A673 (cell line): Measurements from ENCODE around the gene FPR1. TPM values are rescaled to one million over a fixed set of nuclear protein-coding genes. Genes with fewer than 3 reads are reported as not detected.
A peak's percentile ranks its signal among the peaks of the same experiment; 100 is the strongest.
"Not testable (repeated sequence)": the region's sequence is repeated elsewhere in the genome, so short reads cannot be mapped to it uniquely, and the experiment has no call there.

ENCODE experiments used
- BruUV-seq: library from RNA; stranded (reverse); fragments of 400-500 nt; replicated peaks from 2 replicates; lab custom pipeline; 2021; lab: Mats Ljungman, UMichigan
- CTCF ChIA-PET: fragments of 300-600 bp; sonication (Branson Sonifier 250); formaldehyde crosslinking; loops from one replicate; lab custom pipeline; 2022; ENCODE audit warnings: antibody characterized with exemption; lab: Charles Lee
- POLR2A ChIA-PET: fragments of 300-600 bp; sonication (Branson Sonifier 250); formaldehyde crosslinking; loops from one replicate; lab custom pipeline; 2022; ENCODE audit warnings: antibody characterized with exemption; ENCODE audit not compliant: low non-redundant PET; lab: Charles Lee
- DNase-seq: peaks from one replicate; pipeline ENCODE4 v3.0.0-alpha.2; 2015; ENCODE audit warnings: low spot score
- H3K27ac ChIP-seq: fragments of 200-600 bp; sonication (generic); 2 replicates; pipeline ENCODE4 v1.5.1; 2016; ENCODE audit warnings: mixed run types, low read depth, mild to moderate bottlenecking, mixed read lengths, antibody characterized with exemption, low read length; ENCODE audit not compliant: poor library complexity, severe bottlenecking
- H3K27me3 ChIP-seq: fragments of 200-600 bp; sonication (generic); replicated peaks from 2 replicates; pipeline ENCODE4 v1.6.1; 2017; ENCODE audit warnings: mixed run types, low read depth, mild to moderate bottlenecking, mixed read lengths, antibody characterized with exemption, low read length; ENCODE audit not compliant: insufficient read depth, poor library complexity
- H3K36me3 ChIP-seq: fragments of 200-600 bp; sonication (generic); 2 replicates; pipeline ENCODE4 v1.6.1; 2016; ENCODE audit warnings: mixed run types, mild to moderate bottlenecking, mixed read lengths, antibody characterized with exemption, low read length; ENCODE audit not compliant: insufficient read depth, poor library complexity, severe bottlenecking
- H3K4me1 ChIP-seq: fragments of 200-600 bp; sonication (generic); 2 replicates; pipeline ENCODE4 v1.6.1; 2017; ENCODE audit warnings: mixed run types, mild to moderate bottlenecking, mixed read lengths, antibody characterized with exemption, low read length; ENCODE audit not compliant: insufficient read depth, poor library complexity, severe bottlenecking
- H3K4me3 ChIP-seq: fragments of 200-600 bp; sonication (generic); 2 replicates; pipeline ENCODE4 v1.5.1; 2016; ENCODE audit warnings: low read depth, mixed run types, mild to moderate bottlenecking, mixed read lengths, low read length; ENCODE audit not compliant: poor library complexity, severe bottlenecking
- H3K9me3 ChIP-seq: fragments of 200-600 bp; sonication (generic); 2 replicates; pipeline ENCODE4 v1.6.1; 2016; ENCODE audit warnings: mixed run types, low read depth, mild to moderate bottlenecking, mixed read lengths, antibody characterized with exemption, low read length; ENCODE audit not compliant: poor library complexity, severe bottlenecking
- EZH2 ChIP-seq: fragments of 200-600 bp; sonication (generic); IDR thresholded peaks from 2 replicates; pipeline ENCODE4 v1.6.1; 2017; ENCODE audit warnings: borderline replicate concordance, low read depth, mild to moderate bottlenecking, mixed read lengths, antibody characterized with exemption, low read length; ENCODE audit not compliant: poor library complexity, severe bottlenecking
- intact Hi-C: fragments of 100-400 bp; cut with micrococcal nuclease; formaldehyde crosslinking; loops from one replicate; pipeline ENCODE4 v1.10.0; 2022; ENCODE audit not compliant: unreplicated experiment
- total RNA-seq: library from RNA; stranded (reverse); gene quantifications from 2 replicates; pipeline ENCODE4 v1.2.3, GENCODE V29; 2021
- TF ChIP-seq, protein P1 (sequence below): fragments of 300-800, 200-600 bp; sonication (generic); conservative IDR thresholded peaks from 2 replicates; pipeline ENCODE4 v1.5.1; 2017; ENCODE audit warnings: low read depth, mild to moderate bottlenecking, antibody characterized with exemption, low read length, moderate library complexity, mixed read lengths

Gene FPR1
- total RNA-seq, 1 experiment from 2014 or later: not detected

DNA sequence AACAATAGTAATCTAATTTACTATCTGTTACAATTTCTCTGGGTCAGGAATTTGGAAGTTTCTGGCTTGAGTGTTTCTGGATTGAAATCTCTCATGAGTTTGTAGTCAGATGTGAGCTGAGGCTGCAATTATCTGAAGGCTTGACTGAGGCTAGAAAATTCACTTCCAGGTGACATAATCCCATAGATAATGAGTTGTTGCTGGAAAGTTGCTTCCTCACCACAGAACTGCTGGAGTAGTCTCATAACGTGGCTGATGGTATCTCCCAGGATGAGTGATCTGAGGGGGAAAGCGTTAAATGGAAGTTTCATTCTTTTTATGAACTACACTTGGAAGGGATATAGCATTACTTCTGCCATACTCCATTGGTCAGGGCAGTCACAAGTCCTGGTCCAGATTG is 28.0 kb upstream of the FPR1 start:
- CTCF ChIA-PET: no interaction called here
- H3K27ac ChIP-seq: no peak overlapping the region
- H3K9me3 ChIP-seq: no peaks in the 10 kb centered on the region
- no peak for TF ChIP-seq EZH2
- TF ChIP-seq, protein P1, sequence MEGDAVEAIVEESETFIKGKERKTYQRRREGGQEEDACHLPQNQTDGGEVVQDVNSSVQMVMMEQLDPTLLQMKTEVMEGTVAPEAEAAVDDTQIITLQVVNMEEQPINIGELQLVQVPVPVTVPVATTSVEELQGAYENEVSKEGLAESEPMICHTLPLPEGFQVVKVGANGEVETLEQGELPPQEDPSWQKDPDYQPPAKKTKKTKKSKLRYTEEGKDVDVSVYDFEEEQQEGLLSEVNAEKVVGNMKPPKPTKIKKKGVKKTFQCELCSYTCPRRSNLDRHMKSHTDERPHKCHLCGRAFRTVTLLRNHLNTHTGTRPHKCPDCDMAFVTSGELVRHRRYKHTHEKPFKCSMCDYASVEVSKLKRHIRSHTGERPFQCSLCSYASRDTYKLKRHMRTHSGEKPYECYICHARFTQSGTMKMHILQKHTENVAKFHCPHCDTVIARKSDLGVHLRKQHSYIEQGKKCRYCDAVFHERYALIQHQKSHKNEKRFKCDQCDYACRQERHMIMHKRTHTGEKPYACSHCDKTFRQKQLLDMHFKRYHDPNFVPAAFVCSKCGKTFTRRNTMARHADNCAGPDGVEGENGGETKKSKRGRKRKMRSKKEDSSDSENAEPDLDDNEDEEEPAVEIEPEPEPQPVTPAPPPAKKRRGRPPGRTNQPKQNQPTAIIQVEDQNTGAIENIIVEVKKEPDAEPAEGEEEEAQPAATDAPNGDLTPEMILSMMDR: no peak
- no peaks in the 10 kb centered on the region for H3K4me1 ChIP-seq
- DNase-seq: no peak
- H3K4me3 ChIP-seq: no peak overlapping the region
- BruUV-seq: no TSS peak
- H3K36me3 ChIP-seq: no peaks in the 10 kb centered on the region
- peaks cover 68% of the 10 kb centered on the region for H3K27me3 ChIP-seq
- POLR2A ChIA-PET: no interaction called here
- intact Hi-C loops: loop anchor here (5.0 kb wide), 2 partner anchors 172 to 307 kb away; no protein-coding TSS in a partner anchor

DNA sequence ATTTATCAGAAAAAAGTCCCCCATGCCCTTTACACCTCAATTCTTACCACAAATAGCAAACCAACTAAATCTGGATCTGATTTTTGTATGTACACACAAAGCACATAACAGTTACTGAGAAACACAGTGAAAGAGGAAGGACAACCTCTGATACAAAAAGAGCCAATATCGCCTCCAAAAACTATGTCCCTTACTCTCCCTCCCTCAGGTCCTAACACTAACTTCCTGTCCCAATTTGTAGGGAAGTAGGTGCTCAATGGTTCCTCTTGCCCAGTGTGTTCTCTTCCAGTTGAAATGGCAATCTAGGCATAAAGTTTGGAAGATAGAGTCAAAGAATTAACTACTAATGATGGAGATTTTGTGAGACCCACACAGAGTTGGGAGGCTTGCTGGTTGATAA is 27.5 kb upstream of the FPR1 start:
- Histone ChIP-seq H3K9me3 (no peaks in the 10 kb centered on the region), H3K27ac (no peak overlapping the region), H3K4me1 (no peaks in the 10 kb centered on the region), H3K4me3 (no peak overlapping the region), H3K36me3 (no peaks in the 10 kb centered on the region), H3K27me3 (peaks cover 71% of the 10 kb centered on the region)
- TF ChIP-seq EZH2: no peak
- TF ChIP-seq, protein P1: no peak
- no peak for DNase-seq
- intact Hi-C loops: loop anchor here (5.0 kb wide), 2 partner anchors 172 to 307 kb away; no protein-coding TSS in a partner anchor
- no TSS peak for BruUV-seq
- ChIA-PET CTCF (no interaction called here), POLR2A (no interaction called here)

DNA sequence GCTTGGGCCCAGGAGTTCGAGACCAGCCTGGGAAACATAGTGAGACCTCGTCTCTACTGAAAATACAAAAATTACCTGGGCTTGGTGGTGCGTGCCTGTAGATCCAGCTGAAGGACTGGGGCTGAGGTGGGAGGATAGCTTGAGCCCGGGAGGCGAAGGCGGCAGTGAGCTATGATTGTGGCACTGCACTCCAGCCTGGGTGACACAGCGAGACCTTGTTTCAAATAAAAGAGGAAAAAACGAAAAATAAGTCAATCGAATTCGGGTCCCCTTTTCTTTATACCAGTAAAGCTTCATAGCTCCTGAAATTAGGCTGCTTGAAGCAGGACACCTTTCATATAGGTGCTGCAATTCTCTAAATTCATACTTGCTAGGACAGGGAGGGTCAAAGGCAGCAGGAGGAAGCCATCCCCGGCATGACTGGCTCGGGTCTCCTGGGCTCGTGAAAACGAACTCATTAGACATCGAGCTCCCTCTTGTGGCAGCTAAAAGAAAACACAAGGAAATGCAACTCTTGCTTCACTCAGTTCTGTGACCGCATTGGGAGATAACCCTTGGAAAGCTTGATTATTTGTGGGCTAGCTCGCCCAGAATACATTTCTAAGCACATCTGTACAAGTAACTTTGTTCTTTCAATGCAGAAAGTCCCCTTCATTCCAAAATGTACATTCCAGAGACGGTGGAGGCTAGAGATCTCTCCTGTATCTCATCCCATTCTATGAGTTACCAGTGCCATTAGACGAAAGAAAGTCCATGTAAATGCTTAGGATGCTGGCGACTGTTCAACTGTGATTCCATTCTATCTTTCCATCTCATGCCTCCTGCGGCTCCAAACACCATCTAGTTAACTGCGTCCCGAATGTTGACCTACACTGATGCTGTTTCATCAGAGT is 26.1 kb upstream of the FPR1 start:
- intact Hi-C loops: loop anchor here (5.0 kb wide), 2 partner anchors 171 to 306 kb away; no protein-coding TSS in a partner anchor
- no peaks in the 10 kb centered on the region for H3K9me3 ChIP-seq
- BruUV-seq: no TSS peak
- ChIA-PET CTCF (interaction anchor here (0.6 to 1.2 kb wide), 7 partner anchors 22 to 1320 kb away, joined by 3 to 16 read pairs (median 4); no protein-coding TSS in a partner anchor), POLR2A (no interaction called here)
- no peak overlapping the region for H3K4me3 ChIP-seq
- no peaks in the 10 kb centered on the region for H3K4me1 ChIP-seq
- H3K36me3 ChIP-seq: no peaks in the 10 kb centered on the region
- no peak overlapping the region for H3K27ac ChIP-seq
- TF ChIP-seq EZH2: no peak
- TF ChIP-seq, protein P1: peak; percentile 75
- peak; percentile 82 for DNase-seq
- peaks cover 76% of the 10 kb centered on the region for H3K27me3 ChIP-seq

DNA sequence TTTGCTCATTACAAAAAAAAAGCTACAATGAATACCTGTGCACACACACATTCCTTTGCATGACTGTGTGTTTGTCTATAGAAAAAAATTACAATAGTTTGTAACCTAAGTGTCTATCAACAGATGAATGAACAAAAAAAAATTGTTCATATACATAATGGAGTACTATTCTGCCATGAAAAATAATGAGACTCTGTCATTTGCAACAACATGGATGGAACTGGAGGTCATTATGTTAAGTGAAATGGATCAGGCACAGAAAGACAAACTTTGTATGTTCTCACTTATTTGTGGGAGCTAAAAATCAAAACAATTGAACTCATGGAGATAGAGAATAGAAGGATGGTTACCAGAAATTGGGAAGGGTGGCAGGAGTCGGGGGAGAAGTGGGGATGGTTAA is 24.9 kb upstream of the FPR1 start:
- H3K9me3 ChIP-seq, H3K4me1 ChIP-seq, BruUV-seq, H3K36me3 ChIP-seq, POLR2A ChIA-PET, H3K27ac ChIP-seq, CTCF ChIA-PET, H3K4me3 ChIP-seq, DNase-seq: not testable (repeated sequence)
- peaks cover 76% of the 10 kb centered on the region for H3K27me3 ChIP-seq
- intact Hi-C loops: loop anchor here (5.0 kb wide), 2 partner anchors 169 to 304 kb away; no protein-coding TSS in a partner anchor
